ENCODE results near the gene TMEM72.
A peak's percentile ranks its signal among the peaks of the same experiment; 100 is the strongest.

Gene TMEM72

GRCh38 chr10:44935201-44935965 lies 24.2 kb downstream of the TMEM72 start:
- no peak for DNase-seq

- peak; percentile 52 for DNase-seq
Measured at GRCh38 chr10:44935966-44936295, 24.8 kb downstream of the TMEM72 start.

GRCh38 chr10:44936314-44936975 lies 25.3 kb downstream of the TMEM72 start:
- DNase-seq, result no peak

- DNase-seq, result no peak
Measured at GRCh38 chr10:44937196-44938005, 26.3 kb downstream of the TMEM72 start.

GRCh38 chr10:44938956-44939355 lies 27.8 kb downstream of the TMEM72 start:
- no peak for DNase-seq

- no peak for DNase-seq
Measured at GRCh38 chr10:44939691-44940401, 28.7 kb downstream of the TMEM72 start.

GRCh38 chr10:44944354-44944753 lies 33.2 kb downstream of the TMEM72 start:
- no peak for DNase-seq

GRCh38 chr10:44946205-44946604 lies 35.1 kb downstream of the TMEM72 start:
- DNase-seq, result no peak

- no peak for DNase-seq
Measured at GRCh38 chr10:44947371-44948152, 36.4 kb downstream of the TMEM72 start.

- DNase-seq, result peak; percentile 58
Measured at GRCh38 chr10:44948642-44949041, 37.5 kb downstream of the TMEM72 start.

GRCh38 chr10:44949127-44949802 lies 38.1 kb downstream of the TMEM72 start:
- no peak for DNase-seq

GRCh38 chr10:44949915-44950314 lies 38.8 kb downstream of the TMEM72 start:
- DNase-seq, result no peak

- no peak for DNase-seq
Measured at GRCh38 chr10:44950326-44951225, 39.4 kb downstream of the TMEM72 start.

- DNase-seq, result no peak
Measured at GRCh38 chr10:44951576-44952226, 40.6 kb downstream of the TMEM72 start.

- DNase-seq, result no peak
Measured at GRCh38 chr10:44952779-44953231, 41.7 kb downstream of the TMEM72 start.

- DNase-seq, result no peak
Measured at GRCh38 chr10:44954042-44954441, 42.9 kb downstream of the TMEM72 start.

GRCh38 chr10:44954962-44955361 lies 43.8 kb downstream of the TMEM72 start:
- DNase-seq, result no peak

GRCh38 chr10:44955413-44956070 lies 44.4 kb downstream of the TMEM72 start:
- no peak for DNase-seq

GRCh38 chr10:44956226-44956625 lies 45.1 kb downstream of the TMEM72 start:
- no peak for DNase-seq

Measured in GDM1 (cell line).